K562 (cell line): ENCODE data around the gene ANO1.

Experiments used
- ADNP ChIP-seq: fragments of 200-800 bp; sonication (Bioruptor generic); IDR thresholded peaks from 2 replicates; pipeline ENCODE4 v1.6.1; 2016; ENCODE audit warnings: missing genetic modification characterization, missing compliant biosample characterization
- ZNF274 ChIP-seq: IDR thresholded peaks from 2 replicates; pipeline ENCODE4 v1.6.1; 2011; ENCODE audit warnings: low read depth, mild to moderate bottlenecking, low read length, moderate library complexity, borderline replicate concordance

DNA sequence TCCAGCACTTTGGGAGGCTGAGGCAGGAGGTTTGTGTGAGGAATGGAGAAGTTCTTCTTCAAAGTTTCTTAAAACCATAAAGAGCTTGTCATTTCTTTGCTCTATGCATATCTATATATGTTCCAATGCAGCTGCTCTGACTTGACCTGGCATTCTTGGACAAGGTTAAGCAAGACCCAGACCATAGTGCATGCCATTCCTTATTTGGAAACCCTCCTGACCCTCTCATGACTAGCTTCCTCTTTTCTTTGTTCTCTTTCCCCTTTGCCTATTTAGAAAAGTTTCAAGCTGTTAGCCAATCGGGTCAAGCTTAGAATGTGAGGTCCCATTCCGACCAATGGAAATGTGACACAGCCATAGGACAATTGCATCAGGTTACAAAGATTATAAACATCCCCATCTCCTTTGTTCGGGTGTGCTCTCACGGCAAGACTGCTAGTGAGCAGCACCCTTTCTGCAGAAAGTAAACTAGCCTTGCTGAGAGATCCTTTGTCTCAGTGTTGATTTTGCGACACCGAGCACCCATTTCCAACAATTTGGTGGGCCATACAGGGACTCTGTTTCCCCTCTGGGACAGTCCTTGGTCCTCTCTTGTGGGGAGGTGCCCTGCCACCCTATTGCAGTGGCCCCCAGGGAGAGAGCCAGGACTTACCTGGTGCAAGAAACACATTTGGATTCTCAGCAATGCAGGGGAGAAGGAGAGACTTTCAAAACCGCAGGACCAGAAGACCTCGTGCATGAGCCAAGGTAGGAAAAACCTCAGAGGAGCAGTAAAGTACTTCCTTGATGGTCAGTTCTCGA lies 39.9 kb upstream of the ANO1 start:
- TF ChIP-seq ZNF274: no peak
- no peak for TF ChIP-seq ADNP (tag)
